Bronchial epithelial cell (primary cell): ENCODE data around the gene SRGAP3. TPM values are rescaled to one million over a fixed set of nuclear protein-coding genes. Genes with fewer than 3 reads are reported as not detected.

Source experiments
- DNase-seq: peaks from one replicate; pipeline ENCODE4 v3.0.0-alpha.2; 2010; ENCODE audit warnings: low read depth
- FAIRE-seq: peaks from 2 replicates; lab custom pipeline; 2011; peaks lifted over from hg19 to GRCh38; lab: Jason Lieb, UNC
- H3K27me3 ChIP-seq: 2 replicates; pipeline ENCODE4 v1.5.1; 2011; ENCODE audit warnings: low read length; ENCODE audit not compliant: control insufficient read depth, insufficient read depth
- H3K36me3 ChIP-seq: 2 replicates; pipeline ENCODE4 v1.5.1; 2011; ENCODE audit warnings: low read length; ENCODE audit not compliant: control insufficient read depth, insufficient read depth
- H3K4me3 ChIP-seq: 2 replicates; pipeline ENCODE4 v1.5.1; 2011; ENCODE audit warnings: mild to moderate bottlenecking, low read depth, low read length, control low read depth
- total RNA-seq: library from RNA; depleted of rRNA; stranded (reverse); fragments of >200 nt; gene quantifications from 2 replicates; pipeline ENCODE4 v1.2.1, GENCODE V29; 2014
- TF ChIP-seq, protein P1 (sequence below): IDR thresholded peaks from 2 replicates; pipeline ENCODE4 v1.5.1; 2011; ENCODE audit warnings: mild to moderate bottlenecking, moderate library complexity, low read length, control low read depth, inconsistent platforms; ENCODE audit not compliant: insufficient read depth, severe bottlenecking

The SRGAP3 gene
- total RNA-seq, 1 donor from 2014 or later = 30.5 TPM

DNA sequence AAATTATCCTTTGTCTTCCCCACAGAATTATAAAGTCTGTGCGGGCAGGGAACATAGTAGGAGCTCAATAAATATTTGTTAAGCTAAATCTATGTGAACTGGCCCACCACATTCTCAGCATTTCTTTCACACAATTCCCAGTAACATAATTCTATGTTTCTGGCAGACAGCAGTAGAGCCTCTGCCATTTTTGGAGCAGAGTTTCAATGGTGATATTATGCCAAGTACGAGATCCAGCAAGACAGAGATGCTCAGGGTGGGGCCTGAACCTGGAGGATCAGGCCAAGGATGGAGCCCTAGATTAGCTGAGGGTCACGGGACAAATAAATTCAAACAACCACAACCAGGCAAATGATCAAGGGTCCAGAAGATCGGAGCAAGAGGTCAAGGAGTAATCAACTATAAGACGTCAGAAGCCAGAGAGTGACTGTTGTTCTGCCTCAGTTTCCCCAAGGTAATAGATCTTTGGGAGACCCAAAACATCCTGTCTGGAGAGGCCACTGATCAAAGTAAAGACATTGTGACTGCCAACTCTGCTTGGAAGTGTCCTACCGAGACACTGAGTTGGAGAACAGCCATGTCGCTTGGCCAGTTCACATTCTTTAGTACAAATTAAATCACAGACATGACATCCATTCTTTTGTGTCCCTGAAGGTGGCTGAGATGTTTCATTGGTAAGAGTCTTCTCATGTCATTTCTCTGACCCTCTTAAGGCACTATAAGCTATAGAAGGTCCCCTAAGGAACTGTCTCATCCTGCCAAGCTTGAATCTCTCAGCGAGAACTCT lies 15.4 kb downstream of the SRGAP3 start:
- TF ChIP-seq, protein P1, sequence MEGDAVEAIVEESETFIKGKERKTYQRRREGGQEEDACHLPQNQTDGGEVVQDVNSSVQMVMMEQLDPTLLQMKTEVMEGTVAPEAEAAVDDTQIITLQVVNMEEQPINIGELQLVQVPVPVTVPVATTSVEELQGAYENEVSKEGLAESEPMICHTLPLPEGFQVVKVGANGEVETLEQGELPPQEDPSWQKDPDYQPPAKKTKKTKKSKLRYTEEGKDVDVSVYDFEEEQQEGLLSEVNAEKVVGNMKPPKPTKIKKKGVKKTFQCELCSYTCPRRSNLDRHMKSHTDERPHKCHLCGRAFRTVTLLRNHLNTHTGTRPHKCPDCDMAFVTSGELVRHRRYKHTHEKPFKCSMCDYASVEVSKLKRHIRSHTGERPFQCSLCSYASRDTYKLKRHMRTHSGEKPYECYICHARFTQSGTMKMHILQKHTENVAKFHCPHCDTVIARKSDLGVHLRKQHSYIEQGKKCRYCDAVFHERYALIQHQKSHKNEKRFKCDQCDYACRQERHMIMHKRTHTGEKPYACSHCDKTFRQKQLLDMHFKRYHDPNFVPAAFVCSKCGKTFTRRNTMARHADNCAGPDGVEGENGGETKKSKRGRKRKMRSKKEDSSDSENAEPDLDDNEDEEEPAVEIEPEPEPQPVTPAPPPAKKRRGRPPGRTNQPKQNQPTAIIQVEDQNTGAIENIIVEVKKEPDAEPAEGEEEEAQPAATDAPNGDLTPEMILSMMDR = no peak
- H3K4me3 ChIP-seq = no peak overlapping the region
- no peaks in the 10 kb centered on the region for H3K27me3 ChIP-seq
- FAIRE-seq = no peak
- peaks cover 10% of the 10 kb centered on the region for H3K36me3 ChIP-seq
- no peak for DNase-seq

DNA sequence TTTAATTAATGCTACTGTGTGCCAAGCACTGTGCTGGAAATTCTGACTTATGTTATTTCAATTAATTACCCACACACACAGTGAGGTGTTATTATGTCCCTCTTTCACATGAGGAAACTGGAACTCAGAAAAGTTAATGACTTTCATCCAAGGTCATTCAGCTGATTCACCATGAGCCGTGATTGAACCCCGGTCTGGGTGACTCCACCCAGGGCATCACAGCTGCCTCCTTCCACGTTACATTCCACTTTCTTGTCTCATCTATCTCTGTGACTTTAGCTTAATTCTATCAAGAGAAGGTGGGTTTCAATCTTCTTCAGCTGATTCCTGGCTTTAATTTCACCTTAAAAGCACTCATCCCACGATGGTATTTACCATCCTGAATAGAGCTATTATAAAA lies 16.3 kb downstream of the SRGAP3 start:
- no peak for FAIRE-seq
- H3K36me3 ChIP-seq = peaks cover 8% of the 10 kb centered on the region

DNA sequence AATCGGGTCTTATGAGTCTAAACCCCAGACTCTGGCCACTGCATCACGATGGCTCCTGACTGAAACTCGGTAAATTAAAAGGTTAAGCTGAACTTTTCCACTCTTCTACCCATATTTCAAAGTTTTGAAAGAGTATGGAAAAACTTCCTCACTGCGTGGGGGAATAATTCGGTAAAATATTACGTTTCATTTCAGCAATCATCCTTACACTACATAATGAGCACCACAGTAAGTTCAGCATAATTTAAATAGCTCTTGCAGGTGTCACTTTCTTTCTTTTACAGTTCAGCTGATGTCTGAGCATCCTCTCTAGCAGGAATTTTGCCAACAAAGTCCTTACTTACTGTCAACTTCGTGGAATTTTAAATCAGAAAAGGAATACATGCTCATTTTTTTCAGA lies 17.5 kb downstream of the SRGAP3 start:
- peaks cover 6% of the 10 kb centered on the region for H3K36me3 ChIP-seq
- DNase-seq (no peak), FAIRE-seq (no peak)
- no peak overlapping the region for H3K4me3 ChIP-seq
- no peaks in the 10 kb centered on the region for H3K27me3 ChIP-seq
- TF ChIP-seq, protein P1 = no peak

More for the DNA sequence above, 16.3 kb downstream of the SRGAP3 start:
- no peak overlapping the region for H3K4me3 ChIP-seq
- DNase-seq = no peak
- TF ChIP-seq, protein P1 = no peak
- H3K27me3 ChIP-seq = no peaks in the 10 kb centered on the region

DNA sequence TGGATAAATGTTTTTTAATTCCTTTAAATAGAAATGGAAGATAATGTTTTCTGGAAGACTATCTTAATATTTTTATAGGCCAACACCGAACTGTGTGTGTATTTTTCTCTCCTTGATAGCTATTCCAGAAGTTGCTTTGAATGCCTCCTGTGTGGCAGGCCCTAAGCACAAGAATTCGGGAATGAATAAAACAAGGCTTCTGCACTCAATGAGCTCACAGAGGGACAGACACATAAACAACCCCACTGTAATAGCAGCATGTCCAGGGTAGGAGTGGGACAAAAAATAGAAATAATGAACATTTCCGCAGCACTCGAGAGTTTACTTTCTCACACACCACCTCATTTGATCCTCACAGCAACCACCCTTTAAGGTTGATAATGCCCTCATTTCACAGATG lies 18.0 kb downstream of the SRGAP3 start:
- DNase-seq = no peak
- no peak overlapping the region for H3K4me3 ChIP-seq
- H3K27me3 ChIP-seq = no peaks in the 10 kb centered on the region
- FAIRE-seq = no peak
- H3K36me3 ChIP-seq = peaks cover 6% of the 10 kb centered on the region
- TF ChIP-seq, protein P1 = no peak

DNA sequence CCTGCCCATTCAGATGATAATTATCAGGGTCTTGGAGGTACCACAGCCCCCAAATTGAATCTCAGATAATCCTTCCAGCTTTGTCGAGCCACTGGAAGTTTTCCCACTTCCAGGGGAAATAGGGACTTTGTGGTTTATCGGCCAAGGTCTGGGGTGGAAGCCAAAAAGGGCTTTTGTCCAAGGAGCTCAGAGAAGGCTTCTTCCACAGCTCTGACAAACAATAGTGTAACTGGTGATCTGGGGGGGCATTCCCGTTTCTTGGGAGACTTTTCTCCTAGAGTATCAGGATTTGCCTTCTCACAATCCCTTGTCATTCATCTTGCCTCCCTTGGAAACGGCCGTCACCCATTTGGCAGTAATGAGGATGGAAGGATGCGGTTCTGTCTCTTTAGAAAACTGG lies 18.4 kb downstream of the SRGAP3 start:
- H3K36me3 ChIP-seq = peaks cover 6% of the 10 kb centered on the region
- FAIRE-seq = no peak
- no peaks in the 10 kb centered on the region for H3K27me3 ChIP-seq
- no peak overlapping the region for H3K4me3 ChIP-seq
- DNase-seq = no peak
- TF ChIP-seq, protein P1 = no peak
